AG08395 (cell line): ENCODE results near the gene ARHGAP29.

Experiments used
- DNase-seq: peaks from one replicate; pipeline ENCODE4 v3.0.0; 2012; ENCODE audit warnings: mixed read lengths, low spot score

The ARHGAP29 gene

DNA sequence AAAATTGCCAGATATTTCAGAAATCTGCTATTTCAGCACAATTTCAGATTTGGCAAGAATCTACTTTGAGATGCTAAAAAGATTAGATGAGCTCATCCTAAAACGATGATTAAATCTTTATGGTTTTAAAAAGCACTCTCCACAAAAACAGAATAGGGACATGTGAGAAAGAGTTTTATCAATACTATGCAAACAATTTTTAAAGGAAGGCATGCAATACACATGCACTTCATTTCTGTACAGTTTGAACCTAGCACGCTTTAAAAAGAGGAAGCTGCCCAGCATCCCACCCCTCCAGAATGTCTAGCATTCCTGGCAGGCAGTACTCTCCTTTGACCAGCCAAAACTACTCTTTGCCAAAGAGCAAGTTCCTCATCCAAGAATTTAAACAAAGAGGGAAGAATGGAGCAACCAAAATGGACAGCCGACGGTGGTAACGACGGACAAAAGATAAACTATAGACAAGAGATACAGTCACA lies 1.3 kb downstream of the ARHGAP29 start:
- peak; percentile 38 for DNase-seq

DNA sequence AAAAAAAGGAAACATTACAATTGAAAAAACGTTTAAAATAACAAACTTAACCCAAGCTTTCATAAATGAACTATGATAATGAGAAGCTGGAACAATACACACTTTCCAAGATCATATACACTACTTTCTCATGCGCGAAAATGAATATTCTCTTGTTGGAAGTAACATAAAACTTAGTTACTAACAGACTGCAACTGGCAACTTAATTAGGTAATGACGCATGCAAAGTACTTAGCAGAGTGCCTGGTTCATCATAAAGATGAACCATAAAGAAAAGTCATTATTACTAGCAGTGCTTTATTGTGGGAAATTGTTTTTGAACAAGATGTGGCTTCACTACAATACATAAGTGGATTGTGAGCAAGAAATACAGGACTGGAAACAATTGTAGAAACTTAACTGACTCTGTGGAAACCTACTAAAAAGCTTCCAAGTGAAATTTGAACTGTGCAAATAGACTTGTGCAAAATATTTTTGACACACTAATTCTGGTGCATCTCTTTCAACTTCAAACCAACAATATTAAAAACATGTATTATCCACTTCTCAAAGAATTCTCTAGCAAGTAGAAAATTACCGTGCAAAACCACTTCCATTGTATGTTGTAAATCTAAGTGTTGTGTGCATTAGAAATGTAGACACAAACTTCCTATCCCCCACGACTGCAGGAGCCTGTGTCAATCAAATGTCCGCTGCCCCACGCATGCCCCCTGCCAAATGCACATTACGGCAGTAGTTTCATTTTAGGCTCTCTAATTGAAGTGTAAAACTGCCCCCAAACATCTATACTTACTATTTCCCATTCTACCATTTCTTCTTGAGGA lies 2.0 kb downstream of the ARHGAP29 start:
- DNase-seq, result no peak

DNA sequence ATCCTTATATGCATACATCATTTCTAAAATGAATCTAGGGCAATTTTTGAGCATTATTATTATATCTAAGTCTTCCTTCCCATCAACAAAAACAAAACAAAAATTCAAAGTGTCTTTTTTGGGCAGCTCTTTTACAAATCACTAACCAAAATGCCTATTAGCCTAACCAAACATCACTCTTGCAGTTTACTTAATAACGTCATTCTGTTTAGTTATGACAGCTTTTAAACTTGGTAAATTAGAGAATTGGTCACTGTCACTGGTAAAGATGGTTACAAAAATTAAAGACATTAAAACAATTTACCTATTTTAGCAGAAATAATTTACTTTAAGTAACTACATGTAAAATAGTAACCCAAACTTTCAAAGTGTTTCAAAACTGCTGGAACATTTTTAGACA lies 2.8 kb downstream of the ARHGAP29 start:
- no peak for DNase-seq

DNA sequence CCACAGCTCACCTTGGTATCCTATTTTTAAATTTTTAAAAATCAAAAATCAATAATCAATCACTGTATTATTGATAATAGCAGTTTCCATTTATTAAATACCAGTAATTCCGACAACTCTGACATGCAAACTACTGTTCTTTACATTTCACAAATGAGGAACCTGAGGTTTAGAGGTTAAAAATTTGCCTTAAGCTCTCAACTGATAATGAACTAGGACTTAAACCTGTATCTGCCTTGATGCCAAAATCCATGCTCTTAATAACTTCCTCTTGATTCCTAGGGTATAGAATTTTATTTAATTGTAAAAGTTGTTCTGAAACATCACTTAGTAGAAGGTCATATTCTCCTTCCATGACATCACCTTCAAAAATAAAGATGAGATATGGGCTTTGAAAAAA lies 5.6 kb downstream of the ARHGAP29 start:
- no peak for DNase-seq

DNA sequence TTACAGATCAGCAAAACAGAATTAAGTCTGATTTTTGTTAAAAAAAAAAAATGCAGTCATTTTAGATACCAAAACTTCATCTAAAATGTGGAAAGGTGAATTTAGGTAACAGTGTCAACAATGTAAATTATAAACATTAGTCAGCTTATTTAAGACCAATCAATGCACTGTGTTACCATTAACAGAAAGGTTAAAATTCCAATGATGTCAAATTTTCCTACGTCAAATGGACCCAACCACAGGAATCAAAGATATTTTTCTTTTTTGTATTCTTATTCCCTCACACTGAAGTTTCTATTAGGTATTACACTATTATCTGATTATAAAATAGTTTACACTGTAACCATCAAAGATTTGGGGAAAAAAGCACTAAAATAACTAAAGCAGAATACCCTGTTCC lies 6.5 kb downstream of the ARHGAP29 start:
- no peak for DNase-seq

DNA sequence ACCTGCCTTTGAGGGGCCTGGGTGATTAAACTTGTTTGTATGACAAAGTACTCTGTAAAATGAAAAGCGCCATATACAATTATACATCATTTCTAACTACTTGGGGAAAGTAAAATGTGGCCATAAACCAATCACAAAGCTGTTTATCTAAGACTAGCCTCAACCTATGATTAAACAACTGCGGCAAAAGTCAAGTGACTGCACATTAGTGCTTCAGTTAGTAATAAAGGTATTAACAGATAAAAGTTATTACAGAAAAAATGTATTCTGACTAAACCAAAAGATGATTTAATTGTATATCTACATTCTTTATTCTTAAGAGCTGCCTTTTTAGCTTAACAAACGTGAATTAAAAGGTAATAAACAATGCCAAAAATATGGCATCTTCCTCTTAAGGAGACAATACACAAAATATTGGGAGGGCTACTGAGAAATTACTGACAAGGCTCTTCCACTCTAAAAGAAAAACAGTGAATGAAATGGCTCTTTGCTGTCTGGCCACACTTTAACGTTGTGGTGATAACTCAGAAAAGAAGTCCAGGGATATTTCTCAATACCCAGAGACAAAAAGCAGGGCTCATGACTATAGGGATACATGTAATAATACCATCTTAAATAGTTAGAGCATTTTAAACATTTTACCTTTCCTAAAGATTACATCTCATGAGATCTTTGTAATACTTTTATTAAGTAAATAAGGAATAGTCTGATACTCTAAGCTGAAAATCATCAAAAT lies 8.6 kb downstream of the ARHGAP29 start:
- DNase-seq, result no peak

DNA sequence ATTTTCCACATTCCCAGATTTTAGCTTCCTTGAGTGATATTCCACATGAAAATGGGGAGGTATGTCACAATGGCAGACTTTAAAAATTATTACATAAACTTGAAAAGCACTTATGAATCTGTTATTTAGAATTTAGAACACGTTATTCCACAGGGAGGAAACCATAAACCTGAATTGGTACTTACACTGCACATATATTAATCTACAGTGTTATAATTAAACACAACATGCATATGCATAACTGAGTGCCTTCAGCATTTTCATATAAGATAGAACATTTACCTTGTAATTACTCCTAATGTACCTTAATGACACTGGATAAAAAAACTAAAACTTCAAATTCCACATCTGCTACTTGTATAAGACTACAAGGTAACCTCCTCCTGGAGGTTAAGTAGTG lies 9.8 kb downstream of the ARHGAP29 start:
- no peak for DNase-seq

DNA sequence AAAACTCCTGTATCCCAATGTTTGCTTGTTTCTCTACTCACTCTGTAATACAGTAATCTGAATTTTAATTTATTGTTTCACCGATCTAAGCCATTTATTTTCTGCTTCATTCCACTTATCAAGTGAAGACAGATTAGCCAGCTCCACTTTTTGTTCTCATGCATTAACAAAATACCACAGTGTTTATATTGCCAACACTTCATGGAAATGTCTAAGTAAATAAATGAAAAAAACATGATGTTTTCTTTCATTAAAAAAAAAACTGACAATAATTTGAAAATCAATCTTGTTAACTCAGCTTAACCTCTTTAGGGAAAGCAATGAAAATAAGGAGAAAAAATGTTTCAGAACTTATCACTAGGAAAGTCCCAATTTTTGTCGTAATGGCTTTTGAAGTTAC lies 11.5 kb downstream of the ARHGAP29 start:
- no peak for DNase-seq

DNA sequence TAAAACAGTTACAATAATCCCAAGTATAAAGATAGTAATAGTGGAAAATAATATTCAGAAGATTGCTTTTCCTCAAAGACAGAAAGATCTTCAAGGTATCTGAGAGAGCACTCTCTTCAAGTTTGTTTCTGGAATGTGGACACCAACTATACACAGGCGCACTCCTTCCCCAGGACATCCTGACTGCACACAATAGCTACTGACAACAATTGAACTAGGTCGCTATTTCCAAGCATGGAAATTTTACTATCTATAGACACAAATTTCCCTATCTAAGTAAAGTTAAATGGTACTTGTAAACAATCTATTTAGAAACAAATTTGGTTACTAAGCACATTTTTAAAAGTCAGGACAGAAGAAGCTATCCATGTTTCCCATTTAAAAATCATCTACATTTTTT lies 19.1 kb downstream of the ARHGAP29 start:
- no peak for DNase-seq

DNA sequence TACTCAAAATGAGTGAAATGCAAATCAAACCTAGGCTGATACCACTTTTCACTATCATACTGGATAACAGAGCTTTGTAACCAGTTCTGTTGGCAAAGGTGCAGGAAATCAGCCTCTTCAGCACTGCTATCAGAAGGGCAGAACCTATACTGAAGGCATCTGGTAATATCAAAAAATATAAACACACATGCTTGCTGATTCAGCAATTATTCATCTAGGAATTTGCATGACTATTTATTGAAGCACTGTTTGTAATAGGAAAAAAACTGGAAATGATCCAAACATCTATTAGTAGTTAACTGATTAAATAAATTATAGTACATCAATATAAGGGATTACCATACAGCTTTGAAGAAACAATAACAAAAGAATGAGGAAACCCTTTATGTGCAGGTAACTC lies 21.4 kb downstream of the ARHGAP29 start:
- no peak for DNase-seq

DNA sequence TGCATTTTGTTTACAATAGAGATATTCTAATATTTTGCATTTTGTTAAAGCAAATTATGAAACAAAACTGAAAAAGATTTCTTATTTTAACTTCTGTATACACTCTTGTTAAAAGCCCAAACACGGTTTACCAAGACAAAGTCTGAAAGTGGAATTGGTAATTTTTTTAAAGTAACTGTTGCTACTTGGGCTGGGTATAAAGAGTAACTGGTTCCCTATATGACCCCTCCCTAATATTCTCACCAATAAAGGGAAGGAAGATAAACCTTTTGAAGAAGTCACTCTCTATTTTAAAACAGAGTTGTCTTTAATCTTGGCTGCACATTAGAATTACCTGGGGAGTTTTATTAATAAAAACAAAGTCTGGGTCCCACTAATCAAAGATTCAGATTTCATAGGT lies 27.4 kb downstream of the ARHGAP29 start:
- DNase-seq, result no peak

DNA sequence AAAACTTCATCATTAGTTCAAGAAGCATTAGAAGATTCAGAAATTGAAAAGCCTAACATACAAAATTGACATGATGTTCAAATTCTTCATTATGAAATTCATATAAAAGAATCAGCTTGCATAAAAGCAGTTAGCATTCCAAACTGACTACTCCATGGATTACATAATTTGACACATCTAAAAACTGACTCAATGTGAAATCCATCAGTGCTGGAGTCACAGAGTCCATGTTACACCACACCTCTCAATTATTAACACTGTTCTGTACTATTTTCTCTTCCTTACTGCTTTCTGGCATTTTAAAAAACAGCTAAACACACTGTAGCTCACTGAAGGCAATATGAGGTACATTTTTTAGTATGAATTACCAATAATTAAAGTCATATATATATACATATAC lies 28.0 kb downstream of the ARHGAP29 start:
- peak; percentile 46 for DNase-seq

DNA sequence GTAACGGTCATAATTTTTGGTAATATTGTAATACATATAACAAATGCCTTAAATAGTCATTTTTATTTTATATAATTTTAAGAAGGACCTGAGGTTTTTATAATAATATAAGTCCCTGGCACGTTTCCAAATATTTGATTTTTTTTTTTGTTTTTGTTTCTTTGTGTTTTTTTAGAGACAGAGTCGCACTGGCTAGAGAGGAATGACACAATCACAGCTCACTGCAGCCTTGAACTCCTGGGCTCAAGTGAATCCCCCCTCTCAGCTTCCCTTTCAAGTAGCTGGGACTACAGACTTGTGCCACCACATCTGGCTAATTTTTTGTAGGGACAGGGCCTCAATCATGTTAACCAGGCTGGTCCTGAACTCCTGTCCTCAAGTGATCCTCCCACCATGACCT lies 29.7 kb downstream of the ARHGAP29 start:
- DNase-seq, result no peak

DNA sequence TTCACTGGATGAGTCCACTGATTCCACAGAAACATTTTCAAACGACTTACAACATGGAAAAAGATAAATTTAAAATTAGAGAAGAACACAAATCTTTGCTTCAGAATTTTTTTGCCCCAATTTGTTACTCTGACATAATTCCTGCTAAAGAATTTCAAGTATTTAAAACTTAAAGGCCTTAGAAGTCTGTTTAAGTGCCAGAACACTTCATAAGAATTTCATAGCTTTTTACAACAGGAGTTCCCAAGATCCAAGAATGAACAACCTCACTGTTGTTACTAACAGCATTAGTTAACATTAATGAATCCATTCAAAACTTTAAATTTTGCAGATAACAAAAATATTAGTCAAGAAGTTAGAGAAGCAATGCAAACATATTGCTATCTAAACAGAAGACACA lies 31.7 kb downstream of the ARHGAP29 start:
- DNase-seq, result peak; percentile 4

DNA sequence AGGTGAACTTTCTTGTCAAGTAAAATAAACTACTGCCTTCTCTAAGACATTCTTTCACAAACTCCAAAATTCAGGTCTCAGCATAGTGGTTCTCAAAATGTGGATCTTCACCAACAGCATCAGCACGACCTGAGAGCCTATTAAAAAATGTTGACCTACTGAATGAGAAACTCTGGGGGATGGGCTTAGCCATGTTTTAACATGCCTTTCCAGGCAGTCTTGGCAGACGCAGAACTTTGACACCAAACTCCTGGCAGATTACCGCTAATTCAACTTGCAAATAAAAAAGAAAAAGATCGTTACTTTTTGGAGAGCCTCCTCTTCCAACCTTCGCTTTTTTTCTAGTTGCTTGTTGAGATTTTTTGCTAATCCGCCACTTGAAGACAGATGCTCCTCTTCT lies 35.1 kb downstream of the ARHGAP29 start:
- no peak for DNase-seq

DNA sequence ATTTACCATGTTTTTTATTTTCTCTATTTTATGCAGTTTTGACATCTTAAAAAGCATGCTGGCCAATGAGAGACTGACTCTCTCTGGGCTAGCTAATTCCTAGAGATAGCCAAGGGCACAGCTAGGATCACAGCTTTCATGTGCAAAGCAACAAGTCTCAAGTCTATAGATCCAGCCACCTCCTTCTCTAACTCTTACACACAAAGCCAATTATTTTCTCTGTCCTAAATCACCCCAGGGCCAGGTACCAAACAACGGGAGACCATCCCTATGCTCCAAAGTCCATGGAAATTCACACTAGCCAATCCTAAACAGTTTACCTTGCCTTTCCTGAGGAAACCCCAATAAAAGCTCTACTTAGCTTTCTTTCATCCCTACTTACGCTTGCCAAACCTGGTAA lies 38.0 kb downstream of the ARHGAP29 start:
- no peak for DNase-seq

DNA sequence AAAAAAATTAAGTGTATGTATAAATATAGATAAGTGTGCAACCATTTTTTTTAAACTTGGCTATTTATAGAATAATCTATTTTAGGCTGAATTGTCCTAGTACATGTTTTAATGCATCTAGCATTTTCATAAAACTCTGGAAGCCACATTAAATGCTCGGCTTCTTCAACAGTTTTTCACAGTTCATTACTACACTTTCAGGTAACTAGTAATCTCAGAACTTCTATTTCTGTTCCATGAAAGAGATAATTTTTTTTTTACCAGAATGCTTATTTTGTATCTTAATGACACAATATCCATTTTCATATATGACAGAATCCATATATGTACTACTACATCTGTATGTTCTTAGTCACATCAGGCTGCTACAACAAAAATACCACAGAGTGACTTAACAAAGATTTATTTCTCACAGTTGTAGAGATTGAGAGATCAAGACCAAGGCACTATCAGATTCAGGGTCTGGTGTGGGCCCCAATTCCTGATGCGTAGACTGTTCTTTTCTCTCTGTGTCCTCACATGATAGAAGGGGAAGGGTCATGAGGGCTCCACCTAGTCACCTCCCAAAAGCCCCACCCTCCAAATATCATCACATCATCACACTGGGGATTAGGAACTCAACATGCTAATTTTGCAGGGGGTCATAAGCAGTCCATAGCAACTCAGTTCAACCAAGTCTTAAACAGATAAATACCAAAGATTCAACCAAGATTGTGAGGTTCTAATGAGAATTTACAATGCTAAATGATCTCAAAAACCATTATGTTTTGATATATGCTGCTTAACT lies 43.1 kb downstream of the ARHGAP29 start:
- DNase-seq, result no peak

DNA sequence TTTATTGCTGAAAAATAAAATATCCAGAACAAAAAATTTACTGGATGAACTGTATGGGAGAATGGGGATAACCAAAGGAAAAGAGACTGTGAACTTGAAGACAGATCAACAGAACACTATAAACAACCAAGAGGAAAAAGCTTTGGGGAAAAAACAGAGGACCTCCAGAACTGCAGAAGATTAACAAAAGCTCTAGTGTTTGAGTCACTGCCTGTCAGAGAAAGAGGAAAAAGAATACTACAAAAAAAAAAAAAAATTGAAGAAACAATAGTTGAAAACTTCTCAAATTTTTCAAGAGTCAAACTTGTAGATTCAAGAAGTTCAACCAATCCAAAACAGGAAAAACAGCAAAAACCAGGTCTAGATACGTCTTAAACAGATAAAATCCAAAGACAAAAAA lies 44.3 kb downstream of the ARHGAP29 start:
- DNase-seq, result no peak

DNA sequence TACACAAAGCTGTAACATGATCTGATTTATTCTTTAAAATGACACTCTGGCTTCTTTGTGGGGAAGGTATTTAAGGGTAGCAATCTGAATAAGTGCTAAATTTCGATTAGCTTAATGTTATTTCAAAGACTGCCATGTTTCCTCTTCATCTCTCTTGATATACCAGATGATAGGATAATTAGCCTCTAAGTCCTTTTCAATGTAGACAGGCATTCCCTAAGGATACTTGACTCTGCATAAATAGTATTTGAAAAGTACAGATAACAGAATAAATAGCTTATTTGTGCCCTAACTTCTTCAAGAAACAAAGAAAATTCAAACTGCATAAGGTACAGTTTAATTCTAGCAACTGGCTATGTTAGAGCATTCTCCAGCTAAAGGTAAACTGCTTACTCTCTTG lies 46.2 kb downstream of the ARHGAP29 start:
- no peak for DNase-seq

DNA sequence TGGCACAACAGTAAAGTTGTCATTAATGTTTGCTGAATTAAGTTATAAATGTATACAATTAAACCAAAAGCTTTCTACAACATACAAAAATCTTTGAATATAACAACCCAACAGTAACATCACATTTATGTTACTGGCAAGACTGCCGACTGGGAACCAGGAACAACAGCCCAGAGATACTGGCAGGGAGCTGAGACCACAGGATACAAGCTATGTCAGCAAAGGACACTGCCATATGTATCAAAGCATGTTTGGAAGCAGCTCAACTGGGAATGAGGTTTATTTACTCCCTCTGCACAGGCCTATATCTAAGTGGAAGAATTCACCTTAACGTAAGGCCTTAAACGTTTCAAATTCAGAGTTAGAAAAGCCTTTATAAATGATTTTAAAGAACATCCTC lies 50.4 kb downstream of the ARHGAP29 start:
- no peak for DNase-seq

DNA sequence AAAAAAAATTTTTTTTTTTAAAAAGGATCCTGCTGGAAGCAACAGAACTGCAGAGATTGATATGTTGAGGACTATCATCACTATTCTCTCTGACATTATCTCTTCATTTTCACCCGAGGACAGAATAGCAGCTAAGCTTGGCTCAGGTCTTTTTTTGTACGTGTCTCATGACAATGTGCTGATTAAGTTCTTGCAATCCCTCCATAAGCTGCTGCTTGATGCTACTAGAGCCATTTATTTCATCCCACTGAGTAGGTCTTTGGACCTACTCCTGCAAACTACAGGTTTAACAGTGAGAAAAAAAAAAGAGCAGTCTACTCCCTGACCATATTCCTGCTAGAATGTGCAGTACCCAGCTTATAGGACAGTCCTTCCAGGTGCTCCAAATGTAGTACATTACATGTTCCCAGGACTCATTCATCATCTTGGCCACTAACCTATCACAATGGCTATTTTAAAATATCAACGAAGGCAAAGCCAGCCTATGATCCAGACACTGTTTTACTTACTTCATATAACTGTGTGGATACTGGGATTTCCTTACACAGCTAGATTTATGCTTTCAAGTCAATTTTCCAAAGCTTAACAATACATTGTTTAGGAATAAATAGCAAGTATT lies 54.1 kb downstream of the ARHGAP29 start:
- no peak for DNase-seq

DNA sequence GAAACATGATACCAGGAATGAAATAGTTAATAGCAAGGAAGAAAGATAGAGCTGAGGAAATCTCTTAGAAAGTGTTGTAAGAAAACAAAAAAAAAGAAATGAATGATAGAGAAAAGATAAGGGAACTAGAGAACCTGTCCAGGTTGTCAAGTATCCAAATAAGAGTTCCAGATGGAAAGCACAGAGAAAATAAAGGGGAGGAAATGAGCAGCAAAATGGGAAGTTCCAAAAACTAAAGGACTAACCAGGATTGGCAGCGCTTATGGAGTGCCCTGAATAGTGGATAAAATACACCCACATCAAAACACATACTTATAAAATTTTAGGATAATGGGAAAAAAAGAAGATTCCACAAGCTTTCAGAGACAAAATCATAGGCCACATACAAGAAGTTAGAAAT lies 55.2 kb downstream of the ARHGAP29 start:
- no peak for DNase-seq
